CD4-positive, alpha-beta memory T cell (primary cell): ENCODE measurements around the gene KRI1. TPM values are rescaled to one million over a fixed set of nuclear protein-coding genes. Genes with fewer than 3 reads are reported as not detected.

ENCODE experiments used
- CTCF ChIA-PET: fragments of 350-600 bp; sonication (Branson Sonifier 250); formaldehyde crosslinking; loops from one replicate; lab custom pipeline; 2021; ENCODE audit warnings: inconsistent platforms; ENCODE audit not compliant: partially characterized antibody; lab: Charles Lee
- POLR2A ChIA-PET: fragments of 350-600 bp; sonication (Branson Sonifier 250); formaldehyde crosslinking; loops from one replicate; lab custom pipeline; 2021; ENCODE audit not compliant: partially characterized antibody; lab: Charles Lee
- DNase-seq, 5 donors: peaks; one replicate each; pipeline versions ENCODE4 v3.0.0 to v3.0.0-alpha.2; 2020 to 2022; ENCODE audit warnings: mixed read lengths in 1 of 5
- H3K27ac ChIP-seq: one replicate; pipeline ENCODE4 v1.7.0; 2013; ENCODE audit warnings: low read depth, low read length
- H3K27me3 ChIP-seq: 2 replicates; pipeline ENCODE4 v1.7.0; 2013; ENCODE audit warnings: mild to moderate bottlenecking, low read length, moderate library complexity; ENCODE audit not compliant: insufficient read depth
- H3K36me3 ChIP-seq: 2 replicates; pipeline ENCODE4 v1.7.0; 2013; ENCODE audit warnings: mild to moderate bottlenecking, low read length, moderate library complexity; ENCODE audit not compliant: insufficient read depth
- H3K4me1 ChIP-seq: 2 replicates; pipeline ENCODE4 v1.7.0; 2013; ENCODE audit warnings: mild to moderate bottlenecking, low read length, moderate library complexity; ENCODE audit not compliant: insufficient read depth
- H3K4me3 ChIP-seq, 2 donors: one replicate each; pipeline ENCODE4 v1.7.0; 2013; ENCODE audit warnings: low read length in 2 of 2, mild to moderate bottlenecking in 1 of 2
- H3K9me3 ChIP-seq, 2 donors: one replicate each; pipeline ENCODE4 v1.7.0; 2013; ENCODE audit warnings: low read length in 2 of 2, control low read depth in 1 of 2; ENCODE audit not compliant: control insufficient read depth in 1 of 2
- H3K27ac Mint-ChIP-seq, 7 donors: one replicate each; pipeline ENCODE4 v1.8.0; 2020 to 2021; ENCODE audit warnings: mixed read lengths in 7 of 7, mild to moderate bottlenecking in 6 of 7, inconsistent platforms in 3 of 7, moderate library complexity in 3 of 7
- H3K27me3 Mint-ChIP-seq, 2 donors: one replicate each; pipeline ENCODE4 v1.8.0; 2020 to 2021; ENCODE audit warnings: mixed read lengths in 2 of 2
- H3K36me3 Mint-ChIP-seq, 2 donors: one replicate each; pipeline ENCODE4 v1.8.0; 2020 to 2021; ENCODE audit warnings: mixed read lengths in 2 of 2, inconsistent platforms in 1 of 2, mild to moderate bottlenecking in 1 of 2
- H3K4me1 Mint-ChIP-seq, 4 donors: one replicate each; pipeline ENCODE4 v1.8.0; 2020 to 2021; ENCODE audit warnings: mixed read lengths in 4 of 4, mild to moderate bottlenecking in 1 of 4
- H3K4me3 Mint-ChIP-seq, 8 donors: one replicate each; pipeline ENCODE4 v1.8.0; 2020 to 2021; ENCODE audit warnings: mixed read lengths in 8 of 8, mild to moderate bottlenecking in 7 of 8, moderate library complexity in 6 of 8, inconsistent platforms in 3 of 8
- H3K9me3 Mint-ChIP-seq, 8 donors: one replicate each; pipeline ENCODE4 v1.8.0; 2020 to 2021; ENCODE audit warnings: mixed read lengths in 8 of 8, mild to moderate bottlenecking in 5 of 8, inconsistent platforms in 3 of 8, moderate library complexity in 1 of 8
- intact Hi-C: fragments of 100-400 bp; cut with micrococcal nuclease; formaldehyde crosslinking; loops from one replicate; pipeline ENCODE4 v1.15.1; 2023
- polyA plus RNA-seq, 2 donors: library from polyadenylated mRNA; unstranded; fragments of 300-500 nt; fragmentation: Illumina TruSeq; gene quantifications; one replicate each; pipeline ENCODE4 v1.2.3, GENCODE V29; 2021
- total RNA-seq, 2 experiments: library from RNA; stranded (reverse); gene quantifications; one replicate each; pipeline ENCODE4 v1.2.3, GENCODE V29; 2021

Gene KRI1
- total and polyA plus RNA-seq, 4 experiments from 2014 or later: 3.2 to 73.0 (median 54.5) TPM

- peaks cover 43% of the 10 kb centered on the region for H3K4me1 ChIP-seq
- peaks cover 67% of the 10 kb centered on the region for H3K36me3 ChIP-seq
- POLR2A ChIA-PET: interaction anchor here (0.6 kb wide), 1 partner anchor 52 kb away, joined by 3 read pairs; no protein-coding TSS in a partner anchor
- H3K9me3 ChIP-seq: no peaks in the 10 kb centered on the region
- no peak overlapping the region for H3K4me3 ChIP-seq
- DNase-seq: no peak
- no peak overlapping the region for H3K27ac ChIP-seq
- Mint-ChIP-seq H3K27ac (peak overlapping the region in 4 of 7 donors; percentile 35 to 70 (median 58)), H3K9me3 (no peaks in the 10 kb centered on the region), H3K27me3 (no peaks in the 10 kb centered on the region), H3K36me3 (peaks cover 17 to 52% of the 10 kb centered on the region in 2 donors), H3K4me1 (peaks cover 18 to 46% (median 29%) of the 10 kb centered on the region in 4 donors), H3K4me3 (no peak overlapping the region)
- CTCF ChIA-PET: interaction anchor here (1.5 kb wide), 2 partner anchors 10 to 23 kb away, joined by 4 read pairs; no protein-coding TSS in a partner anchor
- intact Hi-C loops: no loop called here
- no peaks in the 10 kb centered on the region for H3K27me3 ChIP-seq
These were observed 8.1 kb downstream of the KRI1 start for GRCh38 chr19:10557603-10558197.

DNA sequence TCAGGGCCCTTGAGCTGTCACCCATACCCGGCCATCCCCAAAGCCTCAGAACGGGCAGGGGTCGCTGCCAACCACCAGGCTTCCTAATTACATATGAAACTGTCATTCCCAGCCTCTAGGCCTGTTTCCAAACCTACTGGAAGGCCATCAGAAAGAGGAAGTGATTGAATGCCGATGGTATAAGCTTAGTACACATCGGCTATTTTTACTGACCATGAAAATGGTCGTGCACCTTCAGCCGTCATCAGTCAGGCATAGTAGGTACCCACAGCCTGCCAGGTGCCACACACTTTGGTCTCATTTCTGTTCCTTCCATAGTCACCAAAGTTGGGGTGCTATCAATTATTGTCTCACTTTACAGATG lies 10.2 kb downstream of the KRI1 start:
- Mint-ChIP-seq H3K9me3 (no peaks in the 10 kb centered on the region), H3K4me1 (peaks cover 20 to 56% (median 35%) of the 10 kb centered on the region in 4 donors)

DNA sequence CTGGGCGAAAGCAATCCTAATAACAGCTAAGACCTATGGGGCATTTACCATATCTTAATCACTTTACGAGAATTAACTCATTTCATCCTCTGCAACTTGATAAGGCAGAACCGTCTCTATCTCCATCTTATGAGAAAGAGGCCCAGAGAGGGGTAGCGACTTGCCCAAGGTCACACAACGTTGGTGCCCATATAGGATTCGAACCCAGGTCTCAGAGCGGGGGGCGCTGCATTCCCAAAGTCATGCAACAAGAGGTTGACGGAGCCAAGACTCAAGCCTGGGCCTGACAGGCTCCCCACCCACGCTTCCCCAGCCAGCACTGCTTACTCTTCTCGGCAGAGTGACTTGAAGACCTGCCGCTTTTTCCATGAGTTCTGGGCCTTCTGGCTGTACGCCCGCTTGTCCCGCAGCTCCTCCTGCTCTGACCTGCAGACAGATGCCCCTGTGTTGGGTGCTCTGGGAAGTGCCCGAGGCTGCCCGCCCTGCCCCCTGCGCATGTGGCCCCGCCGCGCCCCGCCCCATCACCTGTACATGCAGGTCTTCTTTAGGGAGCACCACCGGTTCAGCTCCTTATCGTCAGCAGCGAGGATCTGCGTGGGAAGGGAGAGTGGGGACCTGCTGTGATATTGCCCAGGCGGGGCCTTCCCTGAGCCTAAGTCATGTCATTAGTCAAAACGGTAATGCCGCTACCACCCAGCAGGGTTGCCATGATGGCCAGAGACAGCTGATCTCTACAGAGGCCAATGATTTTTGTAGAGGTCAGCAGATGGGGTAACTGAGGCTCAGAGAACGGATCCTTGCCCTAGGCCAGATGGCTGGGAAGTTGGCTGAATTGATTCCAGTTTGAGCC lies 10.8 kb downstream of the KRI1 start:
- Mint-ChIP-seq H3K27ac (peak overlapping the region; percentile 35 to 95 (median 93)), H3K4me3 (peak overlapping the region in 7 of 8 donors; percentile 71 to 86 (median 83)), H3K27me3 (no peaks in the 10 kb centered on the region), H3K4me1 (peaks cover 20 to 56% (median 36%) of the 10 kb centered on the region in 4 donors), H3K9me3 (no peaks in the 10 kb centered on the region), H3K36me3 (peaks cover 30 to 58% of the 10 kb centered on the region in 2 donors)
- intact Hi-C loops: loop anchor here (1.0 kb wide), 2 partner anchors 11 to 12 kb away; partner anchors contain the start of genes ATG4D and KRI1
- H3K27ac ChIP-seq: peak overlapping the region; percentile 53
- H3K4me3 ChIP-seq: peak overlapping the region in 1 of 2 donors; percentile 22
- peaks cover 63% of the 10 kb centered on the region for H3K36me3 ChIP-seq
- peaks cover 51% of the 10 kb centered on the region for H3K4me1 ChIP-seq
- H3K9me3 ChIP-seq: no peaks in the 10 kb centered on the region
- ChIA-PET POLR2A (interaction anchor here (1.2 to 7.0 kb wide), 6 partner anchors 10 to 146 kb away, joined by 4 to 128 read pairs (median 10); partner anchors contain the start of genes ATG4D, CDKN2D, KRI1 and QTRT1), CTCF (interaction anchor here (1.0 to 4.3 kb wide), 12 partner anchors 9 to 151 kb away, joined by 3 to 31 read pairs (median 4); partner anchors contain the start of gene CDKN2D)
- no peaks in the 10 kb centered on the region for H3K27me3 ChIP-seq
- no peak for DNase-seq

More for the DNA sequence above, 10.2 kb downstream of the KRI1 start:
- no peaks in the 10 kb centered on the region for H3K9me3 ChIP-seq
- peak overlapping the region; percentile 53 for H3K27ac ChIP-seq
- POLR2A ChIA-PET: interaction anchor here (1.2 to 7.0 kb wide), 3 partner anchors 10 to 146 kb away, joined by 4 to 128 read pairs (median 5); partner anchors contain the start of genes CDKN2D, KRI1 and QTRT1
- H3K4me1 ChIP-seq: peaks cover 51% of the 10 kb centered on the region
- no peak for DNase-seq
- Mint-ChIP-seq H3K36me3 (peaks cover 28 to 55% of the 10 kb centered on the region in 2 donors), H3K27ac (peak overlapping the region in 6 of 7 donors; percentile 64 to 90 (median 76)), H3K27me3 (no peaks in the 10 kb centered on the region), H3K4me3 (peak overlapping the region in 3 of 8 donors; percentile 8 to 35 (median 17))
- H3K36me3 ChIP-seq: peaks cover 69% of the 10 kb centered on the region
- CTCF ChIA-PET: interaction anchor here (0.8 to 4.3 kb wide), 7 partner anchors 10 to 49 kb away, joined by 3 to 16 read pairs (median 4); no protein-coding TSS in a partner anchor
- no peaks in the 10 kb centered on the region for H3K27me3 ChIP-seq
- intact Hi-C loops: no loop called here
- no peak overlapping the region for H3K4me3 ChIP-seq

- no peaks in the 10 kb centered on the region for H3K9me3 Mint-ChIP-seq
- peak; percentile 63 to 73 (median 68) for DNase-seq
- Histone ChIP-seq H3K27me3 (no peaks in the 10 kb centered on the region), H3K9me3 (no peaks in the 10 kb centered on the region), H3K4me3 (peak overlapping the region; percentile 2 to 22), H3K4me1 (peaks cover 51% of the 10 kb centered on the region), H3K27ac (peak overlapping the region; percentile 53), H3K36me3 (peaks cover 53% of the 10 kb centered on the region)
- no peaks in the 10 kb centered on the region for H3K27me3 Mint-ChIP-seq
- ChIA-PET POLR2A (interaction anchor here (0.6 to 7.0 kb wide), 9 partner anchors 10 to 148 kb away, joined by 3 to 128 read pairs (median 4); partner anchors contain the start of genes ATG4D, CDKN2D, KRI1 and QTRT1), CTCF (interaction anchor here (0.6 to 4.3 kb wide), 13 partner anchors 9 to 474 kb away, joined by 3 to 31 read pairs (median 4); partner anchors contain the start of genes CDKN2D and QTRT1)
- intact Hi-C loops: loop anchor here (1.0 kb wide), 2 partner anchors 11 to 12 kb away; partner anchors contain the start of genes ATG4D and KRI1
- H3K36me3 Mint-ChIP-seq: peaks cover 29 to 66% of the 10 kb centered on the region in 2 donors
- peaks cover 20 to 56% (median 36%) of the 10 kb centered on the region in 4 donors for H3K4me1 Mint-ChIP-seq
- peak overlapping the region; percentile 45 to 86 (median 82) for H3K4me3 Mint-ChIP-seq
- peak overlapping the region; percentile 90 to 97 (median 93) for H3K27ac Mint-ChIP-seq
These were observed 11.8 kb downstream of the KRI1 start for GRCh38 chr19:10553943-10554381.

- peaks cover 29 to 67% of the 10 kb centered on the region in 2 donors for H3K36me3 Mint-ChIP-seq
- Histone ChIP-seq H3K4me3 (no peak overlapping the region), H3K4me1 (peaks cover 51% of the 10 kb centered on the region), H3K27me3 (no peaks in the 10 kb centered on the region), H3K27ac (peak overlapping the region; percentile 53), H3K36me3 (peaks cover 53% of the 10 kb centered on the region), H3K9me3 (no peaks in the 10 kb centered on the region)
- H3K4me3 Mint-ChIP-seq: peak overlapping the region in 6 of 8 donors; percentile 64 to 86 (median 84)
- H3K27ac Mint-ChIP-seq: peak overlapping the region; percentile 90 to 97 (median 93)
- ChIA-PET POLR2A (interaction anchor here (0.7 to 7.0 kb wide), 9 partner anchors 9 to 148 kb away, joined by 3 to 128 read pairs (median 5); partner anchors contain the start of genes ATG4D, CDKN2D, KRI1 and QTRT1), CTCF (interaction anchor here (0.6 to 4.3 kb wide), 19 partner anchors 10 to 475 kb away, joined by 3 to 31 read pairs (median 4); partner anchors contain the start of genes CDKN2D and QTRT1)
- no peaks in the 10 kb centered on the region for H3K9me3 Mint-ChIP-seq
- H3K27me3 Mint-ChIP-seq: no peaks in the 10 kb centered on the region
- H3K4me1 Mint-ChIP-seq: peaks cover 20 to 53% (median 36%) of the 10 kb centered on the region in 4 donors
- intact Hi-C loops: no loop called here
- peak in 1 of 5 donors; percentile 8 for DNase-seq
These were observed 12.6 kb downstream of the KRI1 start for GRCh38 chr19:10553087-10553667.

- intact Hi-C loops: no loop called here
- ChIA-PET CTCF (interaction anchor here (0.8 to 4.3 kb wide), 13 partner anchors 10 to 147 kb away, joined by 3 to 31 read pairs (median 5); partner anchors contain the start of gene KRI1), POLR2A (interaction anchor here (0.7 to 7.0 kb wide), 8 partner anchors 9 to 149 kb away, joined by 3 to 128 read pairs (median 4); partner anchors contain the start of genes ATG4D, CDKN2D, KRI1 and QTRT1)
- H3K36me3 Mint-ChIP-seq: peaks cover 25 to 64% of the 10 kb centered on the region in 2 donors
- no peak overlapping the region for H3K4me3 ChIP-seq
- peaks cover 48% of the 10 kb centered on the region for H3K36me3 ChIP-seq
- no peaks in the 10 kb centered on the region for H3K27me3 Mint-ChIP-seq
- peaks cover 20 to 50% (median 36%) of the 10 kb centered on the region in 4 donors for H3K4me1 Mint-ChIP-seq
- H3K9me3 ChIP-seq: no peaks in the 10 kb centered on the region
- no peak for DNase-seq
- peak overlapping the region in 4 of 8 donors; percentile 3 to 86 (median 4) for H3K4me3 Mint-ChIP-seq
- H3K27ac ChIP-seq: peak overlapping the region; percentile 53
- peaks cover 51% of the 10 kb centered on the region for H3K4me1 ChIP-seq
- H3K9me3 Mint-ChIP-seq: no peaks in the 10 kb centered on the region
- no peaks in the 10 kb centered on the region for H3K27me3 ChIP-seq
- peak overlapping the region in 6 of 7 donors; percentile 53 to 97 (median 60) for H3K27ac Mint-ChIP-seq
These were observed 13.2 kb downstream of the KRI1 start for GRCh38 chr19:10552510-10553053.
